Measurements from ENCODE around the gene TBC1D1.

The TBC1D1 gene

GRCh38 chr4:38058151-38058550 lies 167.3 kb downstream of the TBC1D1 start:
- no peak for DNase-seq

GRCh38 chr4:38060829-38061431 lies 170.0 kb downstream of the TBC1D1 start:
- peak; percentile 11 for DNase-seq

GRCh38 chr4:38062088-38062775 lies 171.3 kb downstream of the TBC1D1 start:
- no peak for DNase-seq

GRCh38 chr4:38062776-38063097 lies 171.9 kb downstream of the TBC1D1 start:
- no peak for DNase-seq

GRCh38 chr4:38065176-38065575 lies 174.3 kb downstream of the TBC1D1 start:
- DNase-seq: no peak

- DNase-seq: no peak
Measured at GRCh38 chr4:38065900-38066299, 175.0 kb downstream of the TBC1D1 start.

GRCh38 chr4:38067499-38067898 lies 176.6 kb downstream of the TBC1D1 start:
- no peak for DNase-seq

- DNase-seq: no peak
Measured at GRCh38 chr4:38068107-38068506, 177.2 kb downstream of the TBC1D1 start.

GRCh38 chr4:38069271-38069760 lies 178.4 kb downstream of the TBC1D1 start:
- DNase-seq: peak; percentile 77

- no peak for DNase-seq
Measured at GRCh38 chr4:38071801-38072431, 181.0 kb downstream of the TBC1D1 start.

- DNase-seq: no peak
Measured at GRCh38 chr4:38072578-38072977, 181.7 kb downstream of the TBC1D1 start.

- DNase-seq: no peak
Measured at GRCh38 chr4:38073596-38074234, 182.8 kb downstream of the TBC1D1 start.

GRCh38 chr4:38075370-38076152 lies 184.7 kb downstream of the TBC1D1 start:
- DNase-seq: no peak

- DNase-seq: no peak
Measured at GRCh38 chr4:38076153-38076669, 185.3 kb downstream of the TBC1D1 start.

GRCh38 chr4:38077791-38078489 lies 187.1 kb downstream of the TBC1D1 start:
- no peak for DNase-seq

- DNase-seq: peak; percentile 41
Measured at GRCh38 chr4:38078590-38079421, 187.9 kb downstream of the TBC1D1 start.

GRCh38 chr4:38080061-38080974 lies 189.4 kb downstream of the TBC1D1 start:
- no peak for DNase-seq

GRCh38 chr4:38082021-38082420 lies 191.1 kb downstream of the TBC1D1 start:
- DNase-seq: no peak

GRCh38 chr4:38082424-38083385 lies 191.8 kb downstream of the TBC1D1 start:
- no peak for DNase-seq
